ENCODE measurements around the gene TEX12. TPM values are rescaled to one million over a fixed set of nuclear protein-coding genes. Genes with fewer than 3 reads are reported as not detected.
"Not testable (repeated sequence)": the region's sequence is repeated elsewhere in the genome, so short reads cannot be mapped to it uniquely, and the experiment has no call there.

The TEX12 gene
- total and polyA plus RNA-seq, 2 experiments from 2014 or later, result 0.50 TPM; not detected in 1

GRCh38 chr11:112195951-112196351 lies 28.8 kb downstream of the TEX12 start:
- Histone ChIP-seq H3K27me3 (no peaks in the 10 kb centered on the region), H3K79me2 (no peaks in the 10 kb centered on the region), H3K36me3 (replicated peaks; ENCODE audit: insufficient read depth, low read depth) (no peaks in the 10 kb centered on the region), H3K9me2 (replicated peaks; ENCODE audit: insufficient read depth) (no peaks in the 10 kb centered on the region), H2AFZ (no peak overlapping the region), H3K4me1 (ENCODE audit: insufficient read depth) (peaks cover 3% of the 10 kb centered on the region), H4K20me1 (ENCODE audit: insufficient read depth, poor library complexity, severe bottlenecking) (no peaks in the 10 kb centered on the region), H3K9me3 (ENCODE audit: low read depth) (no peaks in the 10 kb centered on the region), H3K27ac (peak overlapping the region; percentile 69), H3K4me2 (no peak overlapping the region), H3K4me3 (no peak overlapping the region)
- TF ChIP-seq EZH2phosphoT487 (IDR thresholded peaks at IDR 0.05; ENCODE audit: low read depth, severe bottlenecking, unreplicated experiment) (no peak), EZH2 (IDR thresholded peaks at IDR 0.05; ENCODE audit: borderline replicate concordance) (no peak), CTCF (IDR thresholded peaks at IDR 0.05; ENCODE audit: poor library complexity) (no peak)
- no peak for DNase-seq (ENCODE audit: low spot score)
- WGBS (ENCODE audit: low lambda C conversion rate, missing lambda C conversion rate), result 30% methylated on average over 2 of the region's 2 CpGs

GRCh38 chr11:112196519-112197087 lies 29.4 kb downstream of the TEX12 start:
- no peaks in the 10 kb centered on the region for H4K20me1 ChIP-seq (ENCODE audit: insufficient read depth, poor library complexity, severe bottlenecking)
- no peak overlapping the region for H3K4me2 ChIP-seq
- no peak overlapping the region for H2AFZ ChIP-seq
- H3K79me2 ChIP-seq, result no peaks in the 10 kb centered on the region
- no peak overlapping the region for H3K27ac ChIP-seq
- H3K36me3 ChIP-seq (replicated peaks; ENCODE audit: insufficient read depth, low read depth), result no peaks in the 10 kb centered on the region
- H3K4me3 ChIP-seq, result no peak overlapping the region
- no peaks in the 10 kb centered on the region for H3K9me3 ChIP-seq (ENCODE audit: low read depth)
- TF ChIP-seq CTCF (IDR thresholded peaks at IDR 0.05; ENCODE audit: poor library complexity) (no peak), EZH2 (IDR thresholded peaks at IDR 0.05; ENCODE audit: borderline replicate concordance) (no peak), EZH2phosphoT487 (IDR thresholded peaks at IDR 0.05; ENCODE audit: low read depth, severe bottlenecking, unreplicated experiment) (no peak)
- H3K9me2 ChIP-seq (replicated peaks; ENCODE audit: insufficient read depth), result no peaks in the 10 kb centered on the region
- no peaks in the 10 kb centered on the region for H3K27me3 ChIP-seq
- 88% methylated on average over 2 of the region's 2 CpGs for WGBS (ENCODE audit: low lambda C conversion rate, missing lambda C conversion rate)
- peaks cover 3% of the 10 kb centered on the region for H3K4me1 ChIP-seq (ENCODE audit: insufficient read depth)
- DNase-seq (ENCODE audit: low spot score), result no peak

GRCh38 chr11:112199101-112199500 lies 31.9 kb downstream of the TEX12 start:
- not testable (repeated sequence) for H3K27ac ChIP-seq; H4K20me1 ChIP-seq (ENCODE audit: insufficient read depth, poor library complexity, severe bottlenecking); H3K4me2 ChIP-seq; DNase-seq (ENCODE audit: low spot score); H3K27me3 ChIP-seq; H3K9me2 ChIP-seq (replicated peaks; ENCODE audit: insufficient read depth); H2AFZ ChIP-seq; H3K79me2 ChIP-seq; H3K4me1 ChIP-seq (ENCODE audit: insufficient read depth); H3K36me3 ChIP-seq (replicated peaks; ENCODE audit: insufficient read depth, low read depth); H3K4me3 ChIP-seq; H3K9me3 ChIP-seq (ENCODE audit: low read depth)
- 82% methylated on average over 4 of the region's 4 CpGs for WGBS (ENCODE audit: low lambda C conversion rate, missing lambda C conversion rate)

GRCh38 chr11:112200252-112200651 lies 33.1 kb downstream of the TEX12 start:
- 33% methylated on average over 2 of the region's 2 CpGs for WGBS (ENCODE audit: low lambda C conversion rate, missing lambda C conversion rate)
- Histone ChIP-seq H3K9me2 (replicated peaks; ENCODE audit: insufficient read depth) (no peaks in the 10 kb centered on the region), H3K79me2 (no peaks in the 10 kb centered on the region), H3K4me2 (no peak overlapping the region), H3K36me3 (replicated peaks; ENCODE audit: insufficient read depth, low read depth) (no peaks in the 10 kb centered on the region), H2AFZ (no peak overlapping the region), H3K27me3 (no peaks in the 10 kb centered on the region), H3K4me3 (no peak overlapping the region), H3K4me1 (ENCODE audit: insufficient read depth) (peaks cover 3% of the 10 kb centered on the region), H4K20me1 (ENCODE audit: insufficient read depth, poor library complexity, severe bottlenecking) (no peaks in the 10 kb centered on the region), H3K27ac (no peak overlapping the region), H3K9me3 (ENCODE audit: low read depth) (no peaks in the 10 kb centered on the region)
- TF ChIP-seq CTCF (IDR thresholded peaks at IDR 0.05; ENCODE audit: poor library complexity) (no peak), EZH2 (IDR thresholded peaks at IDR 0.05; ENCODE audit: borderline replicate concordance) (no peak), EZH2phosphoT487 (IDR thresholded peaks at IDR 0.05; ENCODE audit: low read depth, severe bottlenecking, unreplicated experiment) (no peak)
- DNase-seq (ENCODE audit: low spot score), result no peak

Measured in hepatocyte (in vitro differentiated cells).